Measurements from ENCODE around the gene ATP10A.
A peak's percentile ranks its signal among the peaks of the same experiment; 100 is the strongest.

The ATP10A gene

DNA sequence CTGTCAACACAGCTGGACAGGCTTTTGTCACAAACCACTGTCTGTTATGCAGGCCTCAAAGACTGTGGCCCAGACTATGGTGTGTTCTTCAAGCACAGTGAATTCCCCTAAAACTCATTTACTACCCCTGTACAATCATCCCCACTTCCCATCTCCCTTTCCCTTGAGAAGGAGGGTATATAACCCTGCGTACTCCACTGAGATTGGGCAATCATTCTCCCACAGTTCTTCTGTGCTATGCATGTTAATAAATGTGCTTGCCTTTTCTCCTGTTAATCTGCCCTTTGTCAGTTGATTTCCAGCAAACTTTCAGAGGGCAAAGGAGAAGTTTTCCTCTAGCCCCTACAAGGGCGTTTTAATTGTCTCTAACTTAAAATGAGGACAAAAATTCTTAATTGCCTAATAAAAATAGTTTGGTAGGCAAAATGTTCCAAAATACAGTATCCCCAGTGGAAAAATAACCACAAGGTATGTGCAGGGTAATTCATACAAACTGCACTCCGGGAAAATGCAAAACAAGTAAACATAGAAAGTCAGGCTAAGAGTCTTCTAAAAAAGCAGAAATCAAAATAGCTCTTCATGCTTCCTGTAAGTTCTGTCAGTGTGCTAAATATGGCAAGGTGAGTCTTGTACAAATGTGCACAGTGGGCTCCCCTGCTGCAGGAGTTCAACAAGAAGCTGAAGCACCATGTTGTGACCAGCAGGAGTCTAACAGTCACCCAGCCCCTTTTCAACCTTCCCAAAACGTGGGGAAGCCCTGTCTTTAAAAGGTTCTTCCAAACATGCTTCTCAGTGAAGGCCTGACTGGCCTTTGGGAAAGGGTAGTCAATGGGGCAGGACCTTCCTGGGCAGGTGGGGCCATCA is 10.2 kb downstream of the ATP10A start:
- no peak for DNase-seq (ENCODE audit: extremely low read depth, low read depth)
- TF ChIP-seq, protein P1, sequence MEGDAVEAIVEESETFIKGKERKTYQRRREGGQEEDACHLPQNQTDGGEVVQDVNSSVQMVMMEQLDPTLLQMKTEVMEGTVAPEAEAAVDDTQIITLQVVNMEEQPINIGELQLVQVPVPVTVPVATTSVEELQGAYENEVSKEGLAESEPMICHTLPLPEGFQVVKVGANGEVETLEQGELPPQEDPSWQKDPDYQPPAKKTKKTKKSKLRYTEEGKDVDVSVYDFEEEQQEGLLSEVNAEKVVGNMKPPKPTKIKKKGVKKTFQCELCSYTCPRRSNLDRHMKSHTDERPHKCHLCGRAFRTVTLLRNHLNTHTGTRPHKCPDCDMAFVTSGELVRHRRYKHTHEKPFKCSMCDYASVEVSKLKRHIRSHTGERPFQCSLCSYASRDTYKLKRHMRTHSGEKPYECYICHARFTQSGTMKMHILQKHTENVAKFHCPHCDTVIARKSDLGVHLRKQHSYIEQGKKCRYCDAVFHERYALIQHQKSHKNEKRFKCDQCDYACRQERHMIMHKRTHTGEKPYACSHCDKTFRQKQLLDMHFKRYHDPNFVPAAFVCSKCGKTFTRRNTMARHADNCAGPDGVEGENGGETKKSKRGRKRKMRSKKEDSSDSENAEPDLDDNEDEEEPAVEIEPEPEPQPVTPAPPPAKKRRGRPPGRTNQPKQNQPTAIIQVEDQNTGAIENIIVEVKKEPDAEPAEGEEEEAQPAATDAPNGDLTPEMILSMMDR (IDR thresholded peaks at IDR 0.05; ENCODE audit: low read depth, low read length) = no peak

DNA sequence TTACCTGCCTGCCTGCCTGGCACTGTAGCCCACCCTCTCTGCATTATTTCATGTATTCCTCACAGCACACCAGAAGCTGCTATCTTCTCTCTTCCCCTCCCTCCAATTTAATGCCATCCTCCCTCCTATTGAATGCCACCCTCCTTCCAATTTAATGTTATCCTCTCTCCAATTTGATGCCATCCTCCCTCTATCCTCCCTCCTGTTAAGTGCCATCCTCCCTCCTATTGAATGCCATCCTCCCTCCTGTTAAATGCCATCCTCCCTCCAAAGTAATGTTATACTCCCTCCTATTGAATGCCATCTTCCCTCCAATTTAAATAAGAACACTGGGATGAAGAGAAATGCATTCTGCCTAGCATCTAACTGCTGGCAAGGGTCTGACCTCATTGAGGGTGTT is 11.1 kb downstream of the ATP10A start:
- TF ChIP-seq, protein P1 (IDR thresholded peaks at IDR 0.05; ENCODE audit: low read depth, low read length) = no peak
- DNase-seq (ENCODE audit: extremely low read depth, low read depth) = no peak

DNA sequence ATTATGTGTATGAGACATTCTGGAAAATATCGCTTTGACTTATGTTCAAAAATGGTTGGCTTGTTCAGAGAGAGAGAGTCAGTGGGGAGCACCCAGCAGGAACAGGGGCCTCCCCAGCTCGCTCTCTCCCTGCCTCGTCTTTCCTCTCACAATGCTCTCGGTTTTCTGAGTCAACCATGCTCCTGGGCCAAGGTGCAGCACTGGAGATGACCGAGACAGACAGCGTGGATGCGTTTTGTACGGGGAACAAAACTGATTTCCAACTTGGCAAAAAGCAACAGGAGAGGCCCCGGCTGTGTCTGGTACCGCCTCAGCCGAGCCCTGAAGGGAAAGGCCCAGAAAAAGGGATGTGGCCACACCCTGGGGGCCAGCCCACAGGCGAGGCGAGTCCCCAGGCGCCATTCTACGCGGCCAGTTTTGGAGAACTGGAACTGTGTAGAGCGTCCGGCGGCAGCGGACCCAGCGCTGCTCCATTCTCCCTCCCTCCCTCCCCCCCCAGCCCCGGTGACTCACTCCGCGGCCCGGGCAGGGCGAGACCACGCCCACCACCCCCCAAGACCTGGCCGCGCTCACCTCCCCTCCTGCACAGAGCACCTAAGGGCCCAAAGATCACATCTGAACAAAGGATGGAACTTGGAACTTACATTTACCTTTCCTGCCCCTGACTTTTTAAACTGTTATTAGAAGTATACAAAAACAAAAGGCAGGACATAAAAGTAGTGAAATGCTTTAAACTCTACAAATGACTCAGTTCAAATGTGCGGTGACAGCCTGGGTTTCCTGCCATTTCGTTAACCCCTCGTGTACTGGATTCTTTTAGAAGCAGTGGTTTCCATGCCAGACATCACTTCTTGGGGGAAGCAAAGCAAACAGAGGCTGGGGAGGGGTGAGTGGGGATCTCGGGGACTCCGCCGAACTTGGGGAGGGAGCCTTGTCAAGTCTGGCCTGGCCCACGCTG is 12.7 kb downstream of the ATP10A start:
- TF ChIP-seq, protein P1 (IDR thresholded peaks at IDR 0.05; ENCODE audit: low read depth, low read length) = no peak
- DNase-seq (ENCODE audit: extremely low read depth, low read depth) = no peak

DNA sequence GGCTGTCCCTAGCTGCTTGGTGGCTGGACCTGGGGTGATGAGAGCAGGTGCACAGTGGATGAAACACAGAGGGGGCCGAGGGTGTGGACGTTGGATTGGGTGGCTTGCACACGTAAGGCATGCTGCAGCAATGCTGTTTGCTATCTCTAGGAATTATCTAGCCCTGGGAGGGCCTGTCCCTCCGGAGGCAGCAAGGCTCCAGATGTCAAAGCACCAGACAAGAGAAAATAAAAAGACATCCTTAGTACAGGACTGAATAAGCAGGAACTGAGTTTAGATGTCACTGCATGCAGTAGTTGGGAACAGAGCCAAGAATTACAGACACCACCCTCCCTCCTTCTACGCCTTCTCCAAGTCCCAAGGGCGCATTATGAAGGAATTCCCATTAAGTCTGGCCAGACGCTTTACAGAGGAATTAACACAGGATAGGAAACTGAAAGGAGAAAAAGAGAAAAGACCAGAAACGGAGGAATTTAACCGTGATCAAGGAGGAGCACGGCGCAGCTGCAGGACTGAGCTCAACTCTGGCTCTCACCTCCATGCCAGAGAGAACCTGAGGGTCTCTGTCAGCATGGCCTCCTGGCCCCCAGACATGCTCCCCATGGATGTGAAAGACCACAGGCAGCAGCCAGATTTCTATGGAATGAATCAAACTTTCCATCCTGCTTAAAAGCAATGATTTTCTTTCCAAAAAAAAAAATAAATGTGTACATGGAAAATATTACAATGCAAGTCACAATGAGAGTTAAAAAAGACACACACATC is 13.8 kb downstream of the ATP10A start:
- TF ChIP-seq, protein P1 (IDR thresholded peaks at IDR 0.05; ENCODE audit: low read depth, low read length) = no peak
- DNase-seq (ENCODE audit: extremely low read depth, low read depth) = peak; percentile 55

DNA sequence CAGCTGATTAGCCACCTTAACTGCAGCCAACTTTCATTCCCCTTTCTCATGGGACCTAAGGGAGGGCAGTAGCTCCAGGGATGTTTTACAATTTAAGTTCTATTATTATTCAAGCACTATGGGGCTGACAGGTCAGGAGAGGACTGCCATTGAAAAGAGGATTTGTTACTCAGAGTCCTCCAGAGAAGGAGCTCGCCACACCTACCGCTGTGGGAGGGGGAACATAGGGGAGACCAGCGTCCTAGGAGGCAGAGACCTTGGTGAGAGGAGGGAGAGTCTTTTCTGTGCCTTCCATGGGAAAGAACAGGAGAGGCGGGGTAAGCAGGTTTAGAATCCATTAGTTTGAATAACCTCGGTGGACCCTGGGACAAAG is 14.4 kb downstream of the ATP10A start:
- DNase-seq (ENCODE audit: extremely low read depth, low read depth) = no peak
- TF ChIP-seq, protein P1 (IDR thresholded peaks at IDR 0.05; ENCODE audit: low read depth, low read length) = no peak

DNA sequence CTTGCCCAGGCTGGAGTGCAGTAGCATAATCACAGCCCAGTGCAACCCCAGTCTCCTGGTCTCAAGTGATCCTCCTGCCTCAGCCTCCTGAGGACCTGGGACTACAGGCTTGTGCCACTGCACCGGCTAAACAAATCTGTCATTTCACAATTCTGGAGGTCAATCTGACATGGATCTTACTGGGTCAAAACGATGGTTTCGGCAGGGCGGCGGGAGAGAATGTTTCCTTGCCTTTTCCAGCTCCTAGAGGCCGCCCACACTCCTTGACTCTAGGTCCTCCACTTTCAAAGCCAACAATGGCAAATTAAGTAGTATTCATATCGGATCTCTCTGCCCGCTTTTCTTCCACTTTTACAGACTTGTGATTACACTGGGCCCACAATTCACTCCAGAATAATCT is 14.8 kb downstream of the ATP10A start:
- no peak for DNase-seq (ENCODE audit: extremely low read depth, low read depth)
- TF ChIP-seq, protein P1 (IDR thresholded peaks at IDR 0.05; ENCODE audit: low read depth, low read length) = no peak
